ENCODE measurements around the gene PIK3R5.

GRCh38 chr17:8941980-8942622 lies 23.4 kb downstream of the PIK3R5 start:
- TF ChIP-seq, protein P1, sequence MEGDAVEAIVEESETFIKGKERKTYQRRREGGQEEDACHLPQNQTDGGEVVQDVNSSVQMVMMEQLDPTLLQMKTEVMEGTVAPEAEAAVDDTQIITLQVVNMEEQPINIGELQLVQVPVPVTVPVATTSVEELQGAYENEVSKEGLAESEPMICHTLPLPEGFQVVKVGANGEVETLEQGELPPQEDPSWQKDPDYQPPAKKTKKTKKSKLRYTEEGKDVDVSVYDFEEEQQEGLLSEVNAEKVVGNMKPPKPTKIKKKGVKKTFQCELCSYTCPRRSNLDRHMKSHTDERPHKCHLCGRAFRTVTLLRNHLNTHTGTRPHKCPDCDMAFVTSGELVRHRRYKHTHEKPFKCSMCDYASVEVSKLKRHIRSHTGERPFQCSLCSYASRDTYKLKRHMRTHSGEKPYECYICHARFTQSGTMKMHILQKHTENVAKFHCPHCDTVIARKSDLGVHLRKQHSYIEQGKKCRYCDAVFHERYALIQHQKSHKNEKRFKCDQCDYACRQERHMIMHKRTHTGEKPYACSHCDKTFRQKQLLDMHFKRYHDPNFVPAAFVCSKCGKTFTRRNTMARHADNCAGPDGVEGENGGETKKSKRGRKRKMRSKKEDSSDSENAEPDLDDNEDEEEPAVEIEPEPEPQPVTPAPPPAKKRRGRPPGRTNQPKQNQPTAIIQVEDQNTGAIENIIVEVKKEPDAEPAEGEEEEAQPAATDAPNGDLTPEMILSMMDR (IDR thresholded peaks at IDR 0.05) = no peak
- TF ChIP-seq POLR2A (IDR thresholded peaks at IDR 0.05) = no peak

All from lower leg skin (tissue), 3 donors.